Daoy (cell line): ENCODE results near the gene CFAP299. TPM values are rescaled to one million over a fixed set of nuclear protein-coding genes. Genes with fewer than 3 reads are reported as not detected.

Experiments
- DNase-seq: peaks from one replicate; pipeline ENCODE4 v3.0.0-alpha.2; 2015; ENCODE audit warnings: low read depth
- total RNA-seq: library from RNA; depleted of rRNA; stranded (reverse); fragments of >200 nt; shearing (Covaris generic); gene quantifications from 2 replicates; pipeline ENCODE4 v1.2.3, GENCODE V29; 2014

Gene CFAP299
- total RNA-seq, 1 experiment from 2014 or later = 2.5 TPM

- DNase-seq = no peak
Measured at GRCh38 chr4:80831383-80832361, 496.1 kb downstream of the CFAP299 start.

GRCh38 chr4:80839281-80839680 lies 503.8 kb downstream of the CFAP299 start:
- no peak for DNase-seq

- DNase-seq = no peak
Measured at GRCh38 chr4:80839792-80840191, 504.3 kb downstream of the CFAP299 start.

- DNase-seq = no peak
Measured at GRCh38 chr4:80840396-80840795, 504.9 kb downstream of the CFAP299 start.

- no peak for DNase-seq
Measured at GRCh38 chr4:80841587-80842281, 506.2 kb downstream of the CFAP299 start.

- DNase-seq = no peak
Measured at GRCh38 chr4:80846210-80846609, 510.7 kb downstream of the CFAP299 start.

- no peak for DNase-seq
Measured at GRCh38 chr4:80852061-80852460, 516.5 kb downstream of the CFAP299 start.

- DNase-seq = no peak
Measured at GRCh38 chr4:80873571-80873970, 538.0 kb downstream of the CFAP299 start.

- DNase-seq = no peak
Measured at GRCh38 chr4:80874979-80875378, 539.4 kb downstream of the CFAP299 start.

- DNase-seq = no peak
Measured at GRCh38 chr4:80875642-80876041, 540.1 kb downstream of the CFAP299 start.

- DNase-seq = no peak
Measured at GRCh38 chr4:80876810-80877209, 541.3 kb downstream of the CFAP299 start.

- DNase-seq = no peak
Measured at GRCh38 chr4:80878218-80878617, 542.7 kb downstream of the CFAP299 start.

GRCh38 chr4:80897537-80898303 lies 562.2 kb downstream of the CFAP299 start:
- DNase-seq = no peak

GRCh38 chr4:80900908-80901307 lies 565.4 kb downstream of the CFAP299 start:
- DNase-seq = no peak

- no peak for DNase-seq
Measured at GRCh38 chr4:80903020-80903419, 567.5 kb downstream of the CFAP299 start.

- DNase-seq = no peak
Measured at GRCh38 chr4:80909938-80910337, 574.4 kb downstream of the CFAP299 start.

- no peak for DNase-seq
Measured at GRCh38 chr4:80911458-80911857, 575.9 kb downstream of the CFAP299 start.

- no peak for DNase-seq
Measured at GRCh38 chr4:80912350-80912749, 576.8 kb downstream of the CFAP299 start.

- no peak for DNase-seq
Measured at GRCh38 chr4:80913381-80913780, 577.9 kb downstream of the CFAP299 start.

- DNase-seq = no peak
Measured at GRCh38 chr4:80916770-80917169, 581.2 kb downstream of the CFAP299 start.

GRCh38 chr4:80918004-80918403 lies 582.5 kb downstream of the CFAP299 start:
- no peak for DNase-seq

- no peak for DNase-seq
Measured at GRCh38 chr4:80921441-80921840, 585.9 kb downstream of the CFAP299 start.
